ENCODE data around the gene NDUFB6.
A peak's percentile ranks its signal among the peaks of the same experiment; 100 is the strongest.

NDUFB6 gene

GRCh38 chr9:32584784-32585183 is 11.8 kb upstream of the NDUFB6 start:
- H3K27me3 ChIP-seq = peaks cover 83% of the 10 kb centered on the region
- TF ChIP-seq CTCF (IDR thresholded peaks at IDR 0.05) = no peak
- no peak overlapping the region for H3K27ac ChIP-seq
- no peaks in the 10 kb centered on the region for H3K9me3 ChIP-seq
- no peaks in the 10 kb centered on the region for H3K4me1 ChIP-seq (ENCODE audit: control insufficient read depth in 1 of 2, insufficient read depth in 1 of 2, low read depth in 1 of 2, low read length in 1 of 2)
- H3K36me3 ChIP-seq = no peaks in the 10 kb centered on the region
- no peak overlapping the region for H3K4me3 ChIP-seq (ENCODE audit: low read depth in 1 of 2, low read length in 1 of 2)

GRCh38 chr9:32581512-32582143 is 8.7 kb upstream of the NDUFB6 start:
- no peak for TF ChIP-seq CTCF (IDR thresholded peaks at IDR 0.05)
- H3K9me3 ChIP-seq = no peaks in the 10 kb centered on the region
- H3K27ac ChIP-seq = no peak overlapping the region
- no peaks in the 10 kb centered on the region for H3K36me3 ChIP-seq
- H3K4me3 ChIP-seq (ENCODE audit: low read depth in 1 of 2, low read length in 1 of 2) = no peak overlapping the region
- no peaks in the 10 kb centered on the region for H3K4me1 ChIP-seq (ENCODE audit: control insufficient read depth in 1 of 2, insufficient read depth in 1 of 2, low read depth in 1 of 2, low read length in 1 of 2)
- peaks cover 80% of the 10 kb centered on the region for H3K27me3 ChIP-seq

GRCh38 chr9:32580631-32581300 is 7.8 kb upstream of the NDUFB6 start:
- H3K9me3 ChIP-seq = no peaks in the 10 kb centered on the region
- H3K36me3 ChIP-seq = no peaks in the 10 kb centered on the region
- no peak for TF ChIP-seq CTCF (IDR thresholded peaks at IDR 0.05)
- H3K27me3 ChIP-seq = peaks cover 79% of the 10 kb centered on the region
- H3K27ac ChIP-seq = no peak overlapping the region
- no peaks in the 10 kb centered on the region for H3K4me1 ChIP-seq (ENCODE audit: control insufficient read depth in 1 of 2, insufficient read depth in 1 of 2, low read depth in 1 of 2, low read length in 1 of 2)
- no peak overlapping the region for H3K4me3 ChIP-seq (ENCODE audit: low read depth in 1 of 2, low read length in 1 of 2)

GRCh38 chr9:32579706-32580331 is 6.9 kb upstream of the NDUFB6 start:
- H3K4me1 ChIP-seq (ENCODE audit: control insufficient read depth in 1 of 2, insufficient read depth in 1 of 2, low read depth in 1 of 2, low read length in 1 of 2) = no peaks in the 10 kb centered on the region
- no peak overlapping the region for H3K27ac ChIP-seq
- peak; percentile 93 for TF ChIP-seq CTCF (IDR thresholded peaks at IDR 0.05)
- no peaks in the 10 kb centered on the region for H3K9me3 ChIP-seq
- no peaks in the 10 kb centered on the region for H3K36me3 ChIP-seq
- peaks cover 70% of the 10 kb centered on the region for H3K27me3 ChIP-seq
- H3K4me3 ChIP-seq (ENCODE audit: low read depth in 1 of 2, low read length in 1 of 2) = no peak overlapping the region

GRCh38 chr9:32578976-32579375 is 6.0 kb upstream of the NDUFB6 start:
- Histone ChIP-seq H3K27me3 (peaks cover 62% of the 10 kb centered on the region), H3K9me3 (no peaks in the 10 kb centered on the region), H3K4me3 (ENCODE audit: low read depth in 1 of 2, low read length in 1 of 2) (no peak overlapping the region), H3K27ac (no peak overlapping the region), H3K4me1 (ENCODE audit: control insufficient read depth in 1 of 2, insufficient read depth in 1 of 2, low read depth in 1 of 2, low read length in 1 of 2) (no peaks in the 10 kb centered on the region), H3K36me3 (no peaks in the 10 kb centered on the region)
- no peak for TF ChIP-seq CTCF (IDR thresholded peaks at IDR 0.05)
